OCI-LY7 (cell line): ENCODE data around the gene KCND3.

Experiments
- EZH2phosphoT487 ChIP-seq: fragments of 200-600 bp; sonication (generic); IDR thresholded peaks from 2 replicates; pipeline ENCODE4 v1.6.1; 2018; ENCODE audit warnings: low read depth, borderline replicate concordance, mild to moderate bottlenecking, mixed run types, antibody characterized with exemption, low read length, moderate library complexity, mixed read lengths
- TF ChIP-seq, protein P1 (sequence below): fragments of 200-600 bp; sonication (generic); conservative IDR thresholded peaks from 2 replicates; pipeline ENCODE4 v1.5.1; 2014; ENCODE audit warnings: mild to moderate bottlenecking, antibody characterized with exemption, low read length, moderate library complexity, mixed read lengths

DNA sequence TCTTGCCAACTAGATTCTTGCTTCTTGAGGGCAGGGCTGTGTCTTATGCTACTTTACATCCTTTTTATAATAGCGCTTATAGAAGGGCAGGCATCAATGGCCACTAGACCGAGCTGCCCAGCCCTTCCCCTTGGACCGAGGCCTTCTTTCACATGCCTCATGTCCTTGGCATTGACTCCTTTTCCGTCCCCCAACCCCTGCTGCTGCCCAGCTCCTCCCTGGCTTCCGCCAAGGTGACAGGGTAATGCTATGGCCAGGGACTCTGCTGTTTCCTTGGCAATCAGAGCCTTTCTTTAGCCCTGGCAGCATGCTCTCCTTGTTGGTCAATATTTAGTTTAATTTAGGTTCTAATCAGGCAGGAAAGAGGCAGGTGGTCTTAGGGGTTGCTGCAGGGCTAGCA, 185.5 kb downstream of the KCND3 start:
- TF ChIP-seq, protein P1, sequence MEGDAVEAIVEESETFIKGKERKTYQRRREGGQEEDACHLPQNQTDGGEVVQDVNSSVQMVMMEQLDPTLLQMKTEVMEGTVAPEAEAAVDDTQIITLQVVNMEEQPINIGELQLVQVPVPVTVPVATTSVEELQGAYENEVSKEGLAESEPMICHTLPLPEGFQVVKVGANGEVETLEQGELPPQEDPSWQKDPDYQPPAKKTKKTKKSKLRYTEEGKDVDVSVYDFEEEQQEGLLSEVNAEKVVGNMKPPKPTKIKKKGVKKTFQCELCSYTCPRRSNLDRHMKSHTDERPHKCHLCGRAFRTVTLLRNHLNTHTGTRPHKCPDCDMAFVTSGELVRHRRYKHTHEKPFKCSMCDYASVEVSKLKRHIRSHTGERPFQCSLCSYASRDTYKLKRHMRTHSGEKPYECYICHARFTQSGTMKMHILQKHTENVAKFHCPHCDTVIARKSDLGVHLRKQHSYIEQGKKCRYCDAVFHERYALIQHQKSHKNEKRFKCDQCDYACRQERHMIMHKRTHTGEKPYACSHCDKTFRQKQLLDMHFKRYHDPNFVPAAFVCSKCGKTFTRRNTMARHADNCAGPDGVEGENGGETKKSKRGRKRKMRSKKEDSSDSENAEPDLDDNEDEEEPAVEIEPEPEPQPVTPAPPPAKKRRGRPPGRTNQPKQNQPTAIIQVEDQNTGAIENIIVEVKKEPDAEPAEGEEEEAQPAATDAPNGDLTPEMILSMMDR: no peak
- TF ChIP-seq EZH2phosphoT487: no peak
